Muscle of leg (tissue), 11 donors: ENCODE results near the gene CRIM1. TPM values are rescaled to one million over a fixed set of nuclear protein-coding genes. Genes with fewer than 3 reads are reported as not detected.

Experiments
- DNase-seq: peaks from one replicate; pipeline ENCODE4 v3.0.0; 2013
- H3K27ac ChIP-seq: one replicate; pipeline ENCODE4 v1.5.1; 2013; ENCODE audit warnings: mild to moderate bottlenecking, low read length, control low read depth
- H3K27me3 ChIP-seq: one replicate; pipeline ENCODE4 v1.6.1; 2013; ENCODE audit warnings: low read length; ENCODE audit not compliant: control insufficient read depth, insufficient read depth
- H3K36me3 ChIP-seq: one replicate; pipeline ENCODE4 v1.6.1; 2013; ENCODE audit warnings: low read length; ENCODE audit not compliant: control insufficient read depth, insufficient read depth
- H3K4me1 ChIP-seq: one replicate; pipeline ENCODE4 v1.6.1; 2013; ENCODE audit warnings: low read length; ENCODE audit not compliant: control insufficient read depth, insufficient read depth
- H3K4me3 ChIP-seq: one replicate; pipeline ENCODE4 v1.5.1; 2013; ENCODE audit warnings: low read length, control low read depth
- H3K9me3 ChIP-seq: replicated peaks from 2 replicates; pipeline ENCODE4 v1.6.1; 2013; ENCODE audit warnings: low read depth, low read length; ENCODE audit not compliant: control insufficient read depth
- WGBS: methylation state at CpG from one replicate; pipeline ENCODE4 v1.1.5; 2013; ENCODE audit warnings: missing lambda C conversion rate; ENCODE audit not compliant: insufficient coverage; 5-methylcytosine and 5-hydroxymethylcytosine counted together
- polyA plus RNA-seq, 8 donors: library from polyadenylated mRNA; unstranded; fragments of 120-200 nt; gene quantifications; one replicate each; pipeline versions ENCODE4 v1.2.1 to v1.2.3, GENCODE V29; 2013; ENCODE audit warnings: inconsistent platforms in 1 of 8, low replicate concordance in 1 of 8; ENCODE audit not compliant: insufficient read length in 8 of 8, insufficient read depth in 1 of 8
- total RNA-seq: library from RNA; stranded (reverse); fragments of 120-200 nt; gene quantifications from one replicate; pipeline ENCODE4 v1.2.4, GENCODE V29; 2013

CRIM1 gene
- total and polyA plus RNA-seq, 9 donors = 14.0 to 31.8 (median 20.4) TPM

DNA sequence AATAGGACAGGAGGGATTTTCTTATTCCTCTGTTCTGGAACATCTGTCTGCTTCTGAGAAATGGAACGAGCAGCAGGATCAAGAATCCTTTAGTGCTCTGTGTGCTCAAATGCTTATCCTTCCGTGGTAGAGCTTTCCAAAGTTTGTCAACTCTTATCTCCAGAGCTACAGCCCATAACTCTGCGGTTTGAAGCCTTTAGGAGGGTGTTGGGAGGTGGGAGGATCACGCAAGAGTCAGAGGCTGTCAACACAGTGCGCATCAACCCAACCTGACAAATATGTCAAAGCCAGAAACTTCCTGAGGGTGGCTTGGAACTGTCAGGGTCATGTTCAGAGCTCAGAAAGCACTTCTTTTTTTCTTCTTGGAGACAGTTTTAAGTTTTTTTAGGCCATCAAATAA lies 95.9 kb downstream of the CRIM1 start:
- no CpG with 5 or more reads among the region's 5 CpGs for WGBS
- peaks cover 27% of the 10 kb centered on the region for H3K4me1 ChIP-seq
- H3K27ac ChIP-seq = peak overlapping the region; percentile 21

DNA sequence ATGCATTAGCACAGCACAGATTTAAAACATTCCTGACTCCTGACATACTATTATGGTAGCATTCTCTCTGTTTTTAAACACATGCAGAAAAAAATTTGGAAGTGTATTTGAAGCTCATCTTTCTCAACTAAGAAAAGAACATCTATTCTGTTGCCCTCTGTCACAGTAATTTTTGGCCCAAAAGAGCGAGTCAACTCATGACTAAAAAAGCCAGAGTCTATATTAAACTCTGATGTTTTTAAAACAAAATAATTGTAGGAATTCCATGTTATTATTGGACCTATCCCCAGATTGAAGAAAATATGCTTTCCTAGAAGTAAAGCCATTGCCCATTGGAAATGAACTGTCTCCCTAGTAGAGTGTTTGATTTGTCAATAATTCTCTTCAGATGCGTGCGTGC lies 96.7 kb downstream of the CRIM1 start:
- Histone ChIP-seq H3K4me3 (no peak overlapping the region), H3K36me3 (peaks cover 7% of the 10 kb centered on the region), H3K9me3 (no peaks in the 10 kb centered on the region), H3K27me3 (no peaks in the 10 kb centered on the region), H3K4me1 (peaks cover 30% of the 10 kb centered on the region), H3K27ac (no peak overlapping the region)
- DNase-seq = peak; percentile 85
- WGBS = no CpG with 5 or more reads among the region's 3 CpGs

More for the DNA sequence above, 95.9 kb downstream of the CRIM1 start:
- Histone ChIP-seq H3K4me3 (no peak overlapping the region), H3K36me3 (peaks cover 7% of the 10 kb centered on the region), H3K9me3 (no peaks in the 10 kb centered on the region), H3K27me3 (no peaks in the 10 kb centered on the region)
- DNase-seq = peak; percentile 28

DNA sequence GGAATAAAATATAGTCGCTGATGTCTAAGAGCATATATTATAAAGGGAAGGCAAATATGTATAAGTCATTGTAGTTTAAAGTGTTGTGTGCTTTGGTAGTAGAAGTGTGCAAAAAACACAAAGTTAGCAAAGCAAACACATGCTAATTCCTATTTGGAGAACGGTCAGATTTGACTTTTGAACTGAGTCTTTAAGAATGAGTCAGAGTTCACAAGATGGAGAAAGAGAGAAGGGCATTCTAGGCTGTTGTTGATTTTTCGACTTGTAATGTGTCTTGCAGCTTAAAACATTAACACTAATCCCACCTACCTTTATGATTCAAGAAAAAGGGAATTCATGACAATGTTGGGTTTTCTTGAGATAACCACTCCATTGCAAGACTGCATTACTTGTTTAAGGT lies 98.1 kb downstream of the CRIM1 start:
- H3K4me3 ChIP-seq = no peak overlapping the region
- peaks cover 2% of the 10 kb centered on the region for H3K36me3 ChIP-seq
- no peak overlapping the region for H3K27ac ChIP-seq
- no peak for DNase-seq
- H3K4me1 ChIP-seq = peaks cover 32% of the 10 kb centered on the region
- H3K9me3 ChIP-seq = no peaks in the 10 kb centered on the region
- H3K27me3 ChIP-seq = no peaks in the 10 kb centered on the region
- no CpG with 5 or more reads among the region's 3 CpGs for WGBS

DNA sequence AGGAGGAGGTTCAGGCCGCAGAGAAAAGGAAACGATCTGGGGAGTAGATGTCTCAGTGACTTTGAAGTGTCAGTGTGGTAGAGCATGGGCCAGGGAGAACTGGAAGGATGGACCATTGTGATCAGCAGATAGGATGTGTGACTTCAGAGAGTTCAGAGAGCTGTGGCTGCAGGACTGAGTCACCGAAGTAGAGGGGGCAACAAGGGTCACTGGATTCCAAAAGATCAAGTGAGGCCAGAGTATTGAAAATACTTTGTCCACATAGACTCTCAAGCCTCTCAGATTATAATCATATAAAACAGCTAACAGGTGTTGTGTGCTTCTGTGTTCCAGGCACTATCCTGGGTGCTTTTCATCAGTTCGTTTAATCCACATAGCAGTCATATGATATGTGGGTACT lies 99.4 kb downstream of the CRIM1 start:
- 88% methylated on average over 2 of the region's 4 CpGs for WGBS
- Histone ChIP-seq H3K4me1 (peaks cover 26% of the 10 kb centered on the region), H3K27ac (no peak overlapping the region), H3K36me3 (peaks cover 2% of the 10 kb centered on the region), H3K4me3 (no peak overlapping the region), H3K27me3 (no peaks in the 10 kb centered on the region), H3K9me3 (no peaks in the 10 kb centered on the region)
- DNase-seq = no peak

DNA sequence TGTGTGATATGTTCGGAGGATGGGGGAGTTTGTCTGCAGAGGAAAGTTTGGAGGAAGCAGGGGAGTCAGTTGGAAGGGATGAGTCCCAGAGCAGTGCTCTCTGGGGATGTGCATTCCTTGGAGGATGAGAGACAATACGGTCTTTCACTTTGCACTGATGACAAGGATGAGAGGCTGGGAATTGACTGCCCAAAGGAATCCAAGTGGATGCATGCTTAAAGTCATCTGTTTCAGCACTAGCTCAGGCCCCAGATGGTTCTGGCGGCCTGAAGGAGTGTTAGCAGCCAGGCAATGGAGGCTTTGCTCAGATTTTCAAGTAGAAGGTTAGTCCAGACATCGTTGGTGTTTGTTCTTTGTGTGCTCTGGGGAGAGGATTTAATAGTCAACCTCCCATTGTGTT lies 100.2 kb downstream of the CRIM1 start:
- Histone ChIP-seq H3K9me3 (no peaks in the 10 kb centered on the region), H3K27me3 (no peaks in the 10 kb centered on the region), H3K27ac (peak overlapping the region; percentile 48), H3K36me3 (no peaks in the 10 kb centered on the region), H3K4me3 (no peak overlapping the region), H3K4me1 (peaks cover 24% of the 10 kb centered on the region)
- WGBS = 55% methylated on average over 3 of the region's 4 CpGs
- DNase-seq = peak; percentile 63

DNA sequence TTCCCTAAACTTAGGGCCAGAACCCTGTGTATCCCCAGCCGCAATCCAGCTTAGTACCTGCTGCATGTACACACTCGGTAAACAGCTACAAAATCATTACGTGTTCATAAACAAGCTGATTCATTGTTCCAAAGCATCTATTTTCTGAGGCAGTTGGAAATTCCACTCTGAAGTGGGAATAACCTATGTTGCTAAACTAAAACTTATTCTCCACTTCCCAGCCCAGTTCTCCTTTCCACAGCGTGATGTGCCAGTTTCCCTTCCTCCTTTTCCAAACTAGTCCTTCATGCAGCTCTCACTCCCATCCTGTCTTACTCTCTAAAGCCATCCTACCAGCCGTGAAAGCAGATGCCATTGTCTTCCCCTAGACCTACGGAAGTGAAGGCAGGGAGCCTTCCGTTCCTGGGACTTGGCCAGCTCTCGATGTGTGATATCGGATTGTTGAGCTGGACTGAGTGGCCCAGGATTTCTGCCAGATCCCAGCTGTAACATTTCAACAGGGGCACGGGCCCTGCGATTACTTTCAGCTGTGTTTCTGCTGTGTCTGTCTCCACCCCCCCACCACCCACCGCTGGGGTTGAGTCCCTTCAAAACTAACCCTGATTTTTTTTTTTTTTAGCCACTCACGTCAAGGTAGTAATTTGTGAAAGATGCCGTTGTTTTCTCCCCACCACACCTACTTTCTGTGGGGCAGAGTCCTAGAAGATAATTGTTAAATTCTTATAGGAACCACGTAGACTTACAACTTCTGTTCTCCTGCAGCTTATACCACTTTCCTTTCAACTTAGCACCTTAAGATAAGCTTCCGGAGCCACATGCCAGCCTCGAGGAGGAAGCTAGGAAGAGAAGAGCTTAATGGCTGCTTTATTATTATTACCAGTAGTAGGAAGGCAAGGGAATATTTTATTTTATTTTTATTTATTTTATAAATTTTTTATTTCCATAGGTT lies 100.9 kb downstream of the CRIM1 start:
- peak; percentile 85 for DNase-seq
- H3K4me1 ChIP-seq = peaks cover 23% of the 10 kb centered on the region
- H3K36me3 ChIP-seq = no peaks in the 10 kb centered on the region
- no peak overlapping the region for H3K4me3 ChIP-seq
- WGBS = 11% methylated on average over 5 of the region's 17 CpGs
- H3K9me3 ChIP-seq = no peaks in the 10 kb centered on the region
- no peaks in the 10 kb centered on the region for H3K27me3 ChIP-seq
- peak overlapping the region; percentile 48 for H3K27ac ChIP-seq

DNA sequence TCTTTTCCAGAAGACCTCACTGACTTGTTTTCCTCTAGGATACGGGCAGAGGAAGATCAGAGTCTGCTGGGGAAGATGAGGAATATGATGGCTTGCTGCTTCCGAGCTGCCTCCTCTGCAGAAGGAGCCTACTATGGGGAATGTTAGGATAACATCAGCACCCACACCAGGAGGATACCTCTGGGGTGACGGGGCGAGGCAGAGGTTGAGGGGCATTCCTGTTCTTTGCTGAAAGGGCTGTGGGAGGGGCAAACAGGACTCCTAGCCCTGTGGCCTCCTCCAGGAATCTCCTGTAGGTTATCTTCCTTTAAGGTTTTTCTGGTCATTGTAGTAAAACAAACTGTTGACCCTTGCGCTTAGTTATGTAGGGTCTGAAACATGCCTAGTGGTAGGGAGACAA lies 102.5 kb downstream of the CRIM1 start:
- peaks cover 20% of the 10 kb centered on the region for H3K4me1 ChIP-seq
- 100% methylated on average over 1 of the region's 5 CpGs for WGBS

DNA sequence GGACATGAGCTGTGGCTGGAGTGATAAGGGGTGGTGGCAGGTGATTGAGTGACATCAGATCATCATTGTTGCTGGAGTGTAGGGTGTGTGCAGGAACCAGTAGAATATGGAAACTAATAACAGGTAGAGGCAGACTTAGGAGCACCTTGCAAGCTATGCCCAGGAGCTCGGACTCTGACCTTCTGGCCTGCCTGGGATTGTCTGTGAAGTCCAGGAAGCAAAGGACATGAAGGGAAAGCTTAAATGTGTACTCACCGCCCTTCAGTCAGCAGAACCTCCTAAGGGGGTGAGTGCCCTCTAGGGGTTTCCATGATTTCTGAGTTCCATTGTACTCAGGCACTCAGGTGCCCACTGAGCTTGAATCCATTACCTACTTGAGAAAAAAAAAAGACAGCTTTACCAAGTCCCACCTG lies 104.2 kb downstream of the CRIM1 start:
- Histone ChIP-seq H3K4me1 (peaks cover 20% of the 10 kb centered on the region), H3K27me3 (no peaks in the 10 kb centered on the region)

More for the DNA sequence above, 102.5 kb downstream of the CRIM1 start:
- Histone ChIP-seq H3K9me3 (no peaks in the 10 kb centered on the region), H3K27ac (no peak overlapping the region), H3K4me3 (no peak overlapping the region), H3K27me3 (no peaks in the 10 kb centered on the region), H3K36me3 (no peaks in the 10 kb centered on the region)
- DNase-seq = no peak

DNA sequence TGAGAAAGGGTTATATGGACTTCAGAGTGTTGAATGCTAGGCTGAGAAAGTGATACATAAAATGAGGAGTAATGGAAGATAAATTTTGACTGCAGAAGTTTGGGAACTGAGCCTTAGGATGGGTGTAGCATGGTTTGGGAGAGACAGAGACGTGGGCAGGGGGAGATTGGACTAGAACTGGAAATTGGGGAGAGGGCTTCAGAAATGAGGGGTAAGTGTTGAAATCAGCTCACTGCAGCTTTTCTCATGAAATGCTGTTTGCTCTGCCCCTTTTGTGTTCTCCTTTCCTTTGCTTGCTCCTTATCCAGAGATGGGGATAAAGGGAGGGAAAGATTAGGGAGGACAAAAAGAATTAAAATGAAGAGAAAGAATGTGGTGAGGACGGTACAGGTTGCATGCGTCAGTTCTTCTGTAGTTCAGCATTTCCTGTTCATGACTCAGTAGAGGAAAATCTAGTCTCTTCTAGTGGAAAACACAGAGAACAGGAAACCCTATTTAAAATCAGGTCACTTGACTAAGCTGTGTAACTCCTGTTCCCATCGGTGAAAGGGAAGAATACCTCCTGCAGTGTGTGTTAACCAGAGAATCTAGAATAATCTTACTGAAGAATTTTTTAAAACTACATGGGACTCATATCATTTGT lies 105.6 kb downstream of the CRIM1 start:
- peak; percentile 64 for DNase-seq
- no peak overlapping the region for H3K27ac ChIP-seq
- H3K27me3 ChIP-seq = no peaks in the 10 kb centered on the region
- no peaks in the 10 kb centered on the region for H3K9me3 ChIP-seq
- H3K4me1 ChIP-seq = peaks cover 8% of the 10 kb centered on the region
- WGBS = 75% methylated on average over 1 of the region's 4 CpGs
- H3K4me3 ChIP-seq = no peak overlapping the region
- H3K36me3 ChIP-seq = peaks cover 6% of the 10 kb centered on the region

More for the DNA sequence above, 104.2 kb downstream of the CRIM1 start:
- no peak overlapping the region for H3K4me3 ChIP-seq
- no peaks in the 10 kb centered on the region for H3K9me3 ChIP-seq
- peaks cover 2% of the 10 kb centered on the region for H3K36me3 ChIP-seq
- 86% methylated on average over 2 of the region's 2 CpGs for WGBS
- no peak for DNase-seq
- H3K27ac ChIP-seq = no peak overlapping the region

DNA sequence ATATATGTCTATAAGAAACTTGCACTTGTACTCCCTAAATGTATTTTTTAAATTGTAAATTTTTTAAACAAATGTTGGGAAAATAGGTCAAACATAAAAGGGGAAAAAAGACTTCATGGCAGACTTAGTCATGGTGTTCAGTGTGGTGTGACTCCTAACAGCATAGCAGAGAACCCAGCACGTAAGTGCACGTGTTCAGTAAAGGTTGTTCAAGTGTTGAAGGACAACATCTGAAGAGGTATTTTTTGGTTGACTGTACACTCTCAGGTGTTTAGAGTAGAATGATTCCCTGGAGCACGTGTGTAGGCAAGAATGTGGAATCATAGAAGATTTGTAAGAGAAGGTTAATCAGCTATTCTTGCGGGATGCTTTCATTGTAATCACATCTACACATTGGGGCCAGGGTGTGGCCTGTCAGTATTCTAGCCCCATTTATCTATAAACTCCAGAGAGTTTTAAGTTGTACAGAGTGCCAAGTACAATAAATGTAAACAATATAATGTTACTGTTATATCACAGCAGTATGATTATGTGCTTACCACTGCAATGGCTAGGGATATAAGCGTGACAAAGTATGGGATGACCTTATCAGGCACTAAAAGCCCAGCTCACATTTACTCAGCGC lies 106.8 kb downstream of the CRIM1 start:
- whole genome bisulfite sequencing = 91% methylated on average over 3 of the region's 6 CpGs
- Histone ChIP-seq H3K4me1 (peaks cover under 1% of the 10 kb centered on the region), H3K36me3 (peaks cover 9% of the 10 kb centered on the region), H3K9me3 (no peaks in the 10 kb centered on the region), H3K27ac (no peak overlapping the region), H3K27me3 (no peaks in the 10 kb centered on the region), H3K4me3 (no peak overlapping the region)
- no peak for DNase-seq
